Pancreas (tissue), 10 donors: ENCODE data around the gene CSF3R. TPM values are rescaled to one million over a fixed set of nuclear protein-coding genes. Genes with fewer than 3 reads are reported as not detected.
"Not testable (repeated sequence)": the region's sequence is repeated elsewhere in the genome, so short reads cannot be mapped to it uniquely, and the experiment has no call there.

Source experiments
- ATAC-seq, 4 donors: fragments of 200-7000 bp; cut with Tn5 transposase; one replicate each; pipeline versions ENCODE4 v1.8.0 to v1.9.1; 2020; ENCODE audit warnings: mild to moderate bottlenecking in 4 of 4, moderate library complexity in 4 of 4
- DNase-seq, 6 donors: peaks; one replicate each; pipeline ENCODE4 v3.0.0-alpha.2; 2020
- FAIRE-seq: peaks from 2 replicates; lab custom pipeline; 2012; peaks lifted over from hg19 to GRCh38; lab: Jason Lieb, UNC
- H3K27ac ChIP-seq, 4 donors: fragments of 200-600 bp; sonication (generic); 1 replicate in 3 of 4; 2 replicates in 1 of 4; pipeline versions ENCODE4 v1.5.0 to v1.8.0; 2020
- H3K27me3 ChIP-seq, 4 donors: fragments of 200-600 bp; one replicate each; pipeline ENCODE4 v1.8.0; 2021
- H3K36me3 ChIP-seq, 3 donors: fragments of 200-600 bp; sonication (generic) in 1 of 3; one replicate each; pipeline versions ENCODE4 v1.5.0 to v1.8.0; 2020 to 2021
- H3K4me1 ChIP-seq, 3 donors: fragments of 200-600 bp; one replicate each; pipeline ENCODE4 v1.8.0; 2021
- H3K4me3 ChIP-seq, 4 donors: fragments of 200-600 bp; sonication (generic) in 2 of 4; one replicate each; pipeline versions ENCODE4 v1.5.0 to v1.8.0; 2020 to 2021
- H3K9me3 ChIP-seq, 4 donors: fragments of 200-600 bp; one replicate each; pipeline ENCODE4 v1.8.0; 2021
- CTCF ChIP-seq, 4 donors: fragments of 200-600 bp; sonication (generic) in 3 of 4; IDR thresholded peaks; one replicate each; pipeline versions ENCODE4 v1.5.0 to v1.8.0; 2021; ENCODE audit warnings: antibody characterized with exemption in 4 of 4
- WGBS, 2 donors: extraction: QIAGEN DNeasy Blood & Tissue Kit; methylation state at CpG; one replicate each; pipeline ENCODE4 v1.1.7; 2013; 5-methylcytosine and 5-hydroxymethylcytosine counted together
- intact Hi-C, 3 donors: fragments of 100-400 bp; cut with DNase I; formaldehyde crosslinking; loops; one replicate each; pipeline versions ENCODE4 v1.11.1 to v1.14.2; 2022
- polyA plus RNA-seq, 2 donors: library from polyadenylated mRNA; stranded (reverse); fragments of 200-250 nt; gene quantifications; one replicate each; pipeline ENCODE4 v1.2.3, GENCODE V29; 2013
- total RNA-seq, 6 donors: library from RNA; stranded (reverse); fragmentation: NEBNext Ultra II Directional in 4 of 6; extraction: Animal tissue kit (Norgen Biotek cat#: 25700) in 4 of 6; gene quantifications; one replicate each; pipeline versions ENCODE4 v1.2.1 to v1.2.4, GENCODE V29; 2021 to 2023
- donor health status: healthy with polysubstance abuse.
- donor health status: DM: no; HTN: no; CAD: no; lungs with moderate emphysema.
- donor health status: DM: no; HTN: no; CAD: no.
- donor health status: control.
- donor health status: control.
- donor health status: Bipolar disorder and iron deficiency.
- donor health status: DM: yes; HTN: yes; CAD: no.
- donor health status: DM: no; HTN: no; CAD: no.
- donor health status: DM: no; HTN: no; CAD: no.
- donor health status: DM: yes; HTN: yes; CAD: no.

CSF3R gene
- total and polyA plus RNA-seq, 8 donors, result 0.47 to 13.4 (median 2.7) TPM

DNA sequence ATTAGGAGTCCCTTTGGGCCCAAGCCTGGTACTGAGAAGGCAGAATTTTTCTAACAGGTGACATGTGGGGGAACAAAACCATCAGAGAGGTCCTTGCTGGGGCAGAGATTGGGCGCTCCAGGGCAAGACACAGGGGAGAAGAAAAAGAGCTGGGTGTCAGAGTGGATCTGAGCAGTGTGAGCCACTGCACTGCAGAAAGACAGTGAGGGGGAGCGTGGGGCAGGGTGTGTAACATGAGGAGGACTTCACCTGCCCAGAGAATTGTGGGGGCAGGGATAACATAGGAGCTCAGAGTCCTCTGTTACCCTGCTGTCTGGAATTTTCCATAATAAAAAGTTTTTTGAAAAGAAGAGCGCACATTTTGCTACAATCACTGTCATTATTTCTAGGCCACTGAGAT is 25.5 kb upstream of the CSF3R start:
- FAIRE-seq (no peak), ATAC-seq (no peak), DNase-seq (no peak)
- intact Hi-C loops, result no loop called here
- WGBS, 2 donors, result 80 to 87% methylated on average over 3 of the region's 3 CpGs
- no peaks in the 10 kb centered on the region for H3K36me3 ChIP-seq
- H3K4me3 ChIP-seq, result no peak overlapping the region
- H3K27ac ChIP-seq, result no peak overlapping the region
- no peak for TF ChIP-seq CTCF (IDR thresholded peaks at IDR 0.05)
- H3K27me3 ChIP-seq, result no peaks in the 10 kb centered on the region
- H3K4me1 ChIP-seq, result no peaks in the 10 kb centered on the region
- H3K9me3 ChIP-seq, result no peaks in the 10 kb centered on the region

GRCh38 chr1:36506276-36506920 is 23.7 kb upstream of the CSF3R start:
- Histone ChIP-seq H3K9me3 (no peaks in the 10 kb centered on the region), H3K36me3 (no peaks in the 10 kb centered on the region), H3K27me3 (no peaks in the 10 kb centered on the region), H3K4me1 (no peaks in the 10 kb centered on the region), H3K4me3 (no peak overlapping the region), H3K27ac (no peak overlapping the region)
- TF ChIP-seq CTCF (IDR thresholded peaks at IDR 0.05), result no peak
- no peak for DNase-seq
- ATAC-seq, result no peak
- FAIRE-seq, result no peak
- intact Hi-C loops, result no loop called here
- WGBS, 2 donors, result 54 to 70% methylated on average over 5 of the region's 5 CpGs

GRCh38 chr1:36503733-36504132 is 21.0 kb upstream of the CSF3R start:
- Histone ChIP-seq H3K36me3 (no peaks in the 10 kb centered on the region), H3K4me1 (no peaks in the 10 kb centered on the region), H3K27me3 (no peaks in the 10 kb centered on the region), H3K4me3 (no peak overlapping the region), H3K27ac (no peak overlapping the region), H3K9me3 (no peaks in the 10 kb centered on the region)
- 61 to 76% methylated on average over 1 of the region's 1 CpG for WGBS, 2 donors
- ATAC-seq (no peak), DNase-seq (no peak), FAIRE-seq (no peak)
- intact Hi-C loops, result no loop called here
- TF ChIP-seq CTCF (IDR thresholded peaks at IDR 0.05), result no peak

- 42 to 44% methylated on average over 1 of the region's 1 CpG for whole genome bisulfite sequencing, 2 donors
- H3K27ac ChIP-seq, result no peak overlapping the region
- no peak for TF ChIP-seq CTCF (IDR thresholded peaks at IDR 0.05)
Measured at GRCh38 chr1:36503159-36503558, 20.4 kb upstream of the CSF3R start.

DNA sequence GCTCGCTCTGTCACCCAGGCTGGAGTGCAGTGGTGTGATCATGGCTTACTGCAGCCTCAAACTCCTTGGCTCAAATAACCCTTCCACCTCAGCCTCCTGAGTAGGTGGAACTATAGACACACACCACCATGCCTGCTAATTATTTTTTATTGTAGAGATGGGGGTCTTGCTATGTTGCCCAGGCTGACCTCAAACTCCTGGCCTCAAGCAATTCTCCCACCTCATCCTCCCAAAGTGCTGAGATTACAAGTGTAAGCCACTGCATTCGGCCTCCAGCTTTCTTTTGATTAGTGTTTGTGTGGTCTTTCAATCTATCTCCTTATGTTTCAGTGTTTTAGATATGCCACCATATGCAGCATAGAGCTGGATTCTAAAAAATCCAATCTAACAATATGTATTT is 19.9 kb upstream of the CSF3R start:
- Histone ChIP-seq H3K27ac (no peak overlapping the region), H3K36me3 (no peaks in the 10 kb centered on the region), H3K9me3 (no peaks in the 10 kb centered on the region), H3K4me1 (no peaks in the 10 kb centered on the region), H3K4me3 (no peak overlapping the region), H3K27me3 (no peaks in the 10 kb centered on the region)
- 73 to 76% methylated on average over 2 of the region's 2 CpGs for WGBS, 2 donors
- FAIRE-seq, result no peak
- no peak for DNase-seq
- no peak for TF ChIP-seq CTCF (IDR thresholded peaks at IDR 0.05)
- ATAC-seq, result no peak
- intact Hi-C loops, result no loop called here

More at GRCh38 chr1:36503159-36503558, 20.4 kb upstream of the CSF3R start:
- ATAC-seq (no peak), DNase-seq (no peak), FAIRE-seq (no peak)
- Histone ChIP-seq H3K27me3 (no peaks in the 10 kb centered on the region), H3K4me1 (no peaks in the 10 kb centered on the region), H3K4me3 (no peak overlapping the region), H3K36me3 (no peaks in the 10 kb centered on the region), H3K9me3 (no peaks in the 10 kb centered on the region)
- intact Hi-C loops, result no loop called here

DNA sequence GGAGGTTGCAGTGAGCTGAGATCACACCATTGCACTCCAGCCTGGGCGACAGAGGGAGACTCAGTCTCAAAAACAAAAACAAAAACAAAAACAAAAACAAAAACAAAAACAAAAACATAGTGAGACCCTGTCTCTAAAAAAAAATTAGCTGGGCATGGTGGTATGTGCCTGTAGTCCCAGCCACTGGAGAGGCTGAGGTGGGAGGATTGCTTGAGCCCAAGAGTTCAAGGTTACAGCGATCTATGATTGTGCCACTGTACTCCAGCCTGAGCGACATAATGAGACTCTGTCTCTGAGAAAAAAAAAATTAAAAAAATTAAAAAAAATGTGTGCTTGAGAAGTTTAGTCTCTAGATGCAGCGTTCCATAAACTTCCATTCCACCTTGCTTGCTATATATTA is 19.2 kb upstream of the CSF3R start:
- DNase-seq, H3K36me3 ChIP-seq, H3K27ac ChIP-seq, H3K4me3 ChIP-seq, intact Hi-C loops, H3K9me3 ChIP-seq, H3K4me1 ChIP-seq, FAIRE-seq, ATAC-seq, H3K27me3 ChIP-seq: not testable (repeated sequence)
- 67 to 69% methylated on average over 4 of the region's 4 CpGs for WGBS, 2 donors
